Endothelial cell of umbilical vein (primary cell): ENCODE measurements around the gene ZDHHC18. TPM values are rescaled to one million over a fixed set of nuclear protein-coding genes. Genes with fewer than 3 reads are reported as not detected.

Experiments used
- BruUV-seq: library from RNA; stranded (reverse); fragments of 400-500 nt; replicated peaks from 2 replicates; lab custom pipeline; 2021; lab: Mats Ljungman, UMichigan
- CTCF ChIA-PET: fragments of 300-600, 350-600 bp; sonication (Branson Sonifier 250); formaldehyde crosslinking; loops from one replicate; lab custom pipeline; 2021; ENCODE audit warnings: antibody characterized with exemption, inconsistent platforms; lab: Charles Lee
- POLR2A ChIA-PET: fragments of 300-600, 350-600 bp; sonication (Branson Sonifier 250); formaldehyde crosslinking; loops from one replicate; lab custom pipeline; 2021; ENCODE audit warnings: antibody characterized with exemption, inconsistent platforms; lab: Charles Lee
- DNase-seq: peaks from one replicate; pipeline ENCODE4 v3.0.0-alpha.2; 2011; ENCODE audit warnings: low read depth, low spot score
- FAIRE-seq: peaks from 2 replicates; lab custom pipeline; 2011; peaks lifted over from hg19 to GRCh38; lab: Jason Lieb, UNC
- H2AFZ ChIP-seq: 2 replicates; pipeline ENCODE4 v1.6.0; 2012; ENCODE audit warnings: low read depth, low read length, control low read depth, inconsistent platforms
- H3K27ac ChIP-seq: 2 replicates; pipeline ENCODE4 v1.5.1; 2011; ENCODE audit warnings: low read depth, mild to moderate bottlenecking, control low read depth, low read length, moderate library complexity; ENCODE audit not compliant: insufficient read depth
- H3K27me3 ChIP-seq, 2 experiments: 2 replicates each; pipeline versions ENCODE4 v1.6.0 to v1.6.1; 2011; ENCODE audit warnings: low read length in 2 of 2, mixed read lengths in 1 of 2; ENCODE audit not compliant: control insufficient read depth in 2 of 2, insufficient read depth in 2 of 2
- H3K36me3 ChIP-seq, 2 experiments: 2 replicates in 1 of 2; 3 replicates in 1 of 2; pipeline ENCODE4 v1.5.1; 2011; ENCODE audit warnings: low read length in 2 of 2, mild to moderate bottlenecking in 1 of 2, moderate library complexity in 1 of 2; ENCODE audit not compliant: control insufficient read depth in 2 of 2, insufficient read depth in 2 of 2; ENCODE audit errors: extremely low read depth in 1 of 2
- H3K4me1 ChIP-seq: 3 replicates; pipeline ENCODE4 v1.5.1; 2011; ENCODE audit warnings: mild to moderate bottlenecking, low read length; ENCODE audit not compliant: control insufficient read depth, insufficient read depth; ENCODE audit errors: extremely low read depth
- H3K4me2 ChIP-seq: 2 replicates; pipeline ENCODE4 v1.6.1; 2011; ENCODE audit warnings: low read length, control low read depth, mixed read lengths; ENCODE audit not compliant: insufficient read depth
- H3K4me3 ChIP-seq, 3 experiments: fragments of 200-600 bp in 1 of 3; sonication (generic), shearing (Covaris generic) in 1 of 3; replicated peaks in 1 of 3; 2 replicates each; pipeline ENCODE4 v1.5.1; 2011 to 2016; ENCODE audit warnings: control low read depth in 3 of 3, low read length in 3 of 3, mild to moderate bottlenecking in 2 of 3, inconsistent platforms in 1 of 3, low read depth in 1 of 3, moderate library complexity in 1 of 3; ENCODE audit not compliant: insufficient read depth in 1 of 3
- H3K79me2 ChIP-seq: 2 replicates; pipeline ENCODE4 v1.6.0; 2012; ENCODE audit warnings: low read length, inconsistent platforms; ENCODE audit not compliant: control insufficient read depth, insufficient read depth
- H3K9ac ChIP-seq: replicated peaks from 2 replicates; pipeline ENCODE3; 2011; ENCODE audit warnings: low read length, control low read depth; ENCODE audit not compliant: insufficient read depth; ENCODE audit errors: extremely low read depth
- H3K9me1 ChIP-seq: replicated peaks from 3 replicates; pipeline ENCODE4 v1.6.0; 2011; ENCODE audit warnings: mild to moderate bottlenecking, low read length; ENCODE audit not compliant: control insufficient read depth, insufficient read depth; ENCODE audit errors: extremely low read depth
- H3K9me3 ChIP-seq: replicated peaks from 2 replicates; pipeline ENCODE4 v1.5.1; 2012; ENCODE audit warnings: low read length, inconsistent platforms; ENCODE audit not compliant: control insufficient read depth, insufficient read depth
- H4K20me1 ChIP-seq: replicated peaks from 2 replicates; pipeline ENCODE3; 2011; ENCODE audit warnings: mild to moderate bottlenecking, low read length; ENCODE audit not compliant: control insufficient read depth, insufficient read depth; ENCODE audit errors: extremely low read depth
- CTCF ChIP-seq, 2 donors: IDR thresholded peaks; 1 replicate in 1 of 2; 2 replicates in 1 of 2; pipeline ENCODE4 v1.5.1; 2011; ENCODE audit warnings: low read length in 2 of 2, mild to moderate bottlenecking in 2 of 2, moderate library complexity in 2 of 2, control low read depth in 1 of 2, inconsistent platforms in 1 of 2, low read depth in 1 of 2; ENCODE audit not compliant: insufficient read depth in 1 of 2; ENCODE audit errors: extremely low read depth in 1 of 2
- EZH2 ChIP-seq: IDR thresholded peaks from 2 replicates; pipeline ENCODE4 v1.6.1; 2012; ENCODE audit warnings: borderline replicate concordance, low read depth, mild to moderate bottlenecking, moderate library complexity, low read length, inconsistent platforms; ENCODE audit not compliant: severe bottlenecking
- FOS ChIP-seq: IDR thresholded peaks from 2 replicates; pipeline ENCODE4 v1.6.1; 2011; ENCODE audit warnings: mild to moderate bottlenecking, low read length, moderate library complexity, borderline replicate concordance; ENCODE audit not compliant: insufficient read depth
- GATA2 ChIP-seq: IDR thresholded peaks from 2 replicates; pipeline ENCODE4 v1.7.0; 2011; ENCODE audit warnings: low read depth, mild to moderate bottlenecking, moderate library complexity, mixed read lengths, low read length; ENCODE audit not compliant: insufficient read length, insufficient read depth
- JUN ChIP-seq: IDR thresholded peaks from 2 replicates; pipeline ENCODE4 v1.6.1; 2011; ENCODE audit warnings: borderline replicate concordance, low read depth; ENCODE audit not compliant: insufficient read length, insufficient read depth
- MAX ChIP-seq: IDR thresholded peaks from 2 replicates; pipeline ENCODE4 v1.6.1; 2011; ENCODE audit not compliant: insufficient read depth, insufficient read length
- MYC ChIP-seq: IDR thresholded peaks from one replicate; pipeline ENCODE4 v1.6.1; 2011; ENCODE audit warnings: mild to moderate bottlenecking, low read depth, low read length
- POLR2A ChIP-seq: IDR thresholded peaks from 2 replicates; pipeline ENCODE4 v1.6.1; 2012; ENCODE audit warnings: low read depth, mild to moderate bottlenecking, control low read depth, low read length
- POLR2AphosphoS5 ChIP-seq: IDR thresholded peaks from 2 replicates; pipeline ENCODE4 v1.6.1; 2012; ENCODE audit warnings: low read depth, mild to moderate bottlenecking, control low read depth, low read length, moderate library complexity; ENCODE audit not compliant: insufficient read depth
- dilution Hi-C: fragments of 300-500 bp; cut with MboI; formaldehyde crosslinking; loops from one replicate; pipeline ENCODE4 v1.15.0; 2019; ENCODE audit warnings: low sequenced_read_pairs; ENCODE audit not compliant: extremely low pct_ligation_motif_present
- intact Hi-C: fragments of 100-400 bp; cut with micrococcal nuclease; formaldehyde crosslinking; loops from one replicate; pipeline ENCODE4 v1.10.0; 2022
- polyA plus RNA-seq, 4 experiments: library from polyadenylated mRNA; depleted of rRNA in 3 of 4; stranded (reverse) in 3 of 4; unstranded in 1 of 4; fragments of >200 nt; gene quantifications; 2 replicates each; pipeline versions ENCODE4 v1.2.1 to v1.2.3, GENCODE V29; 2011 to 2012; ENCODE audit warnings: missing spikeins in 1 of 4
- total RNA-seq: library from RNA; stranded (reverse); gene quantifications from 2 replicates; pipeline ENCODE4 v1.2.3, GENCODE V29; 2021

The ZDHHC18 gene
- total and polyA plus RNA-seq, 2 donors (not counting 3 experiments of a cell fraction or from before 2014, with no cell fraction given) = 25.2 to 48.2 TPM

- Histone ChIP-seq H3K36me3 (peaks cover 6 to 9% of the 10 kb centered on the region in 2 experiments), H2AFZ (no peak overlapping the region), H3K9me3 (no peaks in the 10 kb centered on the region), H3K27ac (no peak overlapping the region), H4K20me1 (no peaks in the 10 kb centered on the region), H3K9me1 (no peaks in the 10 kb centered on the region), H3K9ac (no peak overlapping the region), H3K4me2 (no peak overlapping the region), H3K79me2 (peaks cover 3% of the 10 kb centered on the region), H3K27me3 (no peaks in the 10 kb centered on the region), H3K4me3 (no peak overlapping the region), H3K4me1 (peaks cover 48% of the 10 kb centered on the region)
- no peak for TF ChIP-seq POLR2AphosphoS5
- no peak for TF ChIP-seq JUN
- TF ChIP-seq CTCF (IDR thresholded peaks at IDR 0.05; ENCODE audit: extremely low read depth in 1 of 2, insufficient read depth in 1 of 2, low read depth in 1 of 2, low read length in 2 of 2) = no peak
- no peak for TF ChIP-seq MAX
- no peak for TF ChIP-seq FOS
- TF ChIP-seq MYC = no peak
- no peak for TF ChIP-seq EZH2
- TF ChIP-seq POLR2A = no peak
- no peak for TF ChIP-seq GATA2
- no peak for FAIRE-seq
- BruUV-seq = no TSS peak
- POLR2A ChIA-PET = no interaction called here
- dilution Hi-C loops = loop anchor here (5.0 kb wide), 1 partner anchor 83 kb away; no protein-coding TSS in a partner anchor
- intact Hi-C loops = no loop called here
- CTCF ChIA-PET = interaction anchor here (1.2 to 9.4 kb wide), 5 partner anchors 13 to 181 kb away, joined by 3 to 428 read pairs (median 5); no protein-coding TSS in a partner anchor
- DNase-seq = no peak
Measured at GRCh38 chr1:26784886-26785285, 41.6 kb upstream of the ZDHHC18 start.
